Endothelial cell (in vitro differentiated cells): ENCODE measurements around the gene RAB3GAP2. TPM values are rescaled to one million over a fixed set of nuclear protein-coding genes. Genes with fewer than 3 reads are reported as not detected.
A peak's percentile ranks its signal among the peaks of the same experiment; 100 is the strongest.

Source experiments
- DNase-seq: peaks from one replicate; pipeline ENCODE4 v3.0.0; 2021; ENCODE audit warnings: low spot score
- H3K27ac Mint-ChIP-seq: one replicate; pipeline ENCODE4 v1.8.0; 2021; ENCODE audit warnings: mixed read lengths, inconsistent platforms; ENCODE audit not compliant: unreplicated experiment
- H3K27me3 Mint-ChIP-seq: one replicate; pipeline ENCODE4 v1.8.0; 2021; ENCODE audit warnings: mild to moderate bottlenecking, moderate library complexity, mixed read lengths, inconsistent platforms; ENCODE audit not compliant: unreplicated experiment
- H3K36me3 Mint-ChIP-seq: one replicate; pipeline ENCODE4 v1.8.0; 2021; ENCODE audit warnings: mild to moderate bottlenecking, low read depth, mixed read lengths, inconsistent platforms; ENCODE audit not compliant: unreplicated experiment
- H3K4me1 Mint-ChIP-seq: one replicate; pipeline ENCODE4 v1.8.0; 2021; ENCODE audit warnings: mild to moderate bottlenecking, mixed read lengths, inconsistent platforms; ENCODE audit not compliant: unreplicated experiment
- H3K4me3 Mint-ChIP-seq: one replicate; pipeline ENCODE4 v1.8.0; 2021; ENCODE audit warnings: mild to moderate bottlenecking, mixed read lengths, inconsistent platforms; ENCODE audit not compliant: unreplicated experiment
- H3K9me3 Mint-ChIP-seq: one replicate; pipeline ENCODE4 v1.8.0; 2021; ENCODE audit warnings: mixed read lengths, inconsistent platforms; ENCODE audit not compliant: unreplicated experiment
- total RNA-seq: library from RNA; stranded (reverse); fragmentation: NEBNext Ultra II Directional; extraction: Animal tissue kit (Norgen Biotek cat#: 25700); gene quantifications from one replicate; pipeline ENCODE4 v1.2.1, GENCODE V29; 2021; ENCODE audit not compliant: unreplicated experiment
- TF ChIP-seq, protein P1 (sequence below): fragments of 200-600 bp; sonication (generic); IDR thresholded peaks from one replicate; pipeline ENCODE4 v1.5.0; 2021; ENCODE audit warnings: antibody characterized with exemption; ENCODE audit not compliant: unreplicated experiment

Gene RAB3GAP2
- total RNA-seq, 1 donor from 2014 or later, result 34.5 TPM

DNA sequence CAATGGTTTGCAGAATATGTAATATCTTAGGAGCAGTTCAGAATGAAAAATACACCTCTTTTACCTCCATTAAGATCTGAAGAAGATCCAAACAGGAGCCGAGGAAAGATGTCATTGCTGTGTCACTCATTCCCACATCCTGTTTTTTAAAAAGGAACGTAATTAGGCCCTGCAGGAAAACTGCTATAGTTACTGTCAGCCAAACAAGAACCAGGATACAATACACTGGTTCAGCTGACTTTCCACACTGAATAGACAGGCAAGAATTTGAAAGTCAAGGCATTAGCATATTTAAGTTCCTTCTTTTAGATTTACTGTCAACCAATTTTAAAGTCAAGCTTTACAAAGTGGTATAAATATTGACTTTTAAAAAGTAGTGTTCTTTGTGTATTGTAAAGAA, 114.5 kb downstream of the RAB3GAP2 start:
- Mint-ChIP-seq H3K36me3 (peaks cover 31% of the 10 kb centered on the region), H3K27me3 (no peaks in the 10 kb centered on the region), H3K9me3 (no peaks in the 10 kb centered on the region), H3K27ac (peak overlapping the region; percentile 91), H3K4me3 (no peak overlapping the region), H3K4me1 (peaks cover 14% of the 10 kb centered on the region)
- TF ChIP-seq, protein P1, sequence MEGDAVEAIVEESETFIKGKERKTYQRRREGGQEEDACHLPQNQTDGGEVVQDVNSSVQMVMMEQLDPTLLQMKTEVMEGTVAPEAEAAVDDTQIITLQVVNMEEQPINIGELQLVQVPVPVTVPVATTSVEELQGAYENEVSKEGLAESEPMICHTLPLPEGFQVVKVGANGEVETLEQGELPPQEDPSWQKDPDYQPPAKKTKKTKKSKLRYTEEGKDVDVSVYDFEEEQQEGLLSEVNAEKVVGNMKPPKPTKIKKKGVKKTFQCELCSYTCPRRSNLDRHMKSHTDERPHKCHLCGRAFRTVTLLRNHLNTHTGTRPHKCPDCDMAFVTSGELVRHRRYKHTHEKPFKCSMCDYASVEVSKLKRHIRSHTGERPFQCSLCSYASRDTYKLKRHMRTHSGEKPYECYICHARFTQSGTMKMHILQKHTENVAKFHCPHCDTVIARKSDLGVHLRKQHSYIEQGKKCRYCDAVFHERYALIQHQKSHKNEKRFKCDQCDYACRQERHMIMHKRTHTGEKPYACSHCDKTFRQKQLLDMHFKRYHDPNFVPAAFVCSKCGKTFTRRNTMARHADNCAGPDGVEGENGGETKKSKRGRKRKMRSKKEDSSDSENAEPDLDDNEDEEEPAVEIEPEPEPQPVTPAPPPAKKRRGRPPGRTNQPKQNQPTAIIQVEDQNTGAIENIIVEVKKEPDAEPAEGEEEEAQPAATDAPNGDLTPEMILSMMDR, result no peak
- no peak for DNase-seq

GRCh38 chr1:220156620-220157146, 115.6 kb downstream of the RAB3GAP2 start:
- peaks cover 31% of the 10 kb centered on the region for H3K36me3 Mint-ChIP-seq
- TF ChIP-seq, protein P1, result no peak
- no peak for DNase-seq
- peak overlapping the region; percentile 57 for H3K27ac Mint-ChIP-seq
- H3K9me3 Mint-ChIP-seq, result no peaks in the 10 kb centered on the region
- H3K4me3 Mint-ChIP-seq, result no peak overlapping the region
- no peaks in the 10 kb centered on the region for H3K27me3 Mint-ChIP-seq
- H3K4me1 Mint-ChIP-seq, result peaks cover 14% of the 10 kb centered on the region

DNA sequence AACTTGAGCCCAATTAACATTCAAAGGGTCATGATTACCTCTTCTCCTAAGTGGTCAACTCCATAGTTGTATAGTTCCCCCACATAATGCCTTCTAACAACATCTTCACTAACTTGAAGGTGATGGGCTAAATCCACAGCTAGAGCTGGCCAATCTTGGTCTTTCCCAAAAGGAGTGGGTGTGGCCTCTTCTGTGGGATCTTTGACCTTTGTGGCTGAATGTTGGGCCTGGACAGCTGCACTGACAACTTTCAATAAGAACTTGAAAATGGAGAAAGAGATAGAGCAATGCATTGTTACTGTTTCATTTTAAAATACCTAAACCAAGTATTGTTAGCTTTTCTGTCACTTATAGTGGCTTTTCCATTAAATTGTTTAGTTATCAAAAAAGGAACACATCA, 119.1 kb downstream of the RAB3GAP2 start:
- TF ChIP-seq, protein P1, result no peak
- Mint-ChIP-seq H3K4me3 (no peak overlapping the region), H3K4me1 (peaks cover 15% of the 10 kb centered on the region), H3K9me3 (no peaks in the 10 kb centered on the region), H3K36me3 (peaks cover 19% of the 10 kb centered on the region), H3K27me3 (no peaks in the 10 kb centered on the region), H3K27ac (no peak overlapping the region)
- no peak for DNase-seq

DNA sequence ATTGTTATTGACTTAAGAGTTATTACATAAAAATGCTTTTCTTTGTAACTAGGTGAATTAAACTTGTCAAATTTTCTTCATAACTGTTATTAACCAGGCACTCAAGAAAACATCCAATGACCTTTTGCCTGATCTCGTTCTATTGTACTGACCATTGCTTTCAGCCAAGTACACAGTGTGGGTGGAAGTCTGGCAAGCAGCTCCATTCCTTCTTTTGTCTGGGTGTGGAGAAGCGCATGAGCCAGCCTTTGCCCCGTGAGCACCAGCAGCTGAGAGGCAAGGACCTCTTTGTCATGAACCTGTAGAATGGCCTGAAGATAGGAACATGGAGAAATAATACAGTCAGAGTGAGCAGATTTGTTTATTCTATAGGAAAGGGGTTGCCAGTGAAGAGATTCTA, 120.8 kb downstream of the RAB3GAP2 start:
- H3K27ac Mint-ChIP-seq, result peak overlapping the region; percentile 50
- peaks cover 5% of the 10 kb centered on the region for H3K36me3 Mint-ChIP-seq
- H3K4me3 Mint-ChIP-seq, result peak overlapping the region; percentile 19
- peaks cover 10% of the 10 kb centered on the region for H3K4me1 Mint-ChIP-seq
- DNase-seq, result no peak
- H3K9me3 Mint-ChIP-seq, result no peaks in the 10 kb centered on the region
- TF ChIP-seq, protein P1, result no peak
- H3K27me3 Mint-ChIP-seq, result no peaks in the 10 kb centered on the region

- Mint-ChIP-seq H3K27me3 (peaks cover 2% of the 10 kb centered on the region), H3K36me3 (peaks cover 12% of the 10 kb centered on the region), H3K4me1 (peaks cover 6% of the 10 kb centered on the region), H3K27ac (peak overlapping the region; percentile 67), H3K9me3 (no peaks in the 10 kb centered on the region), H3K4me3 (no peak overlapping the region)
- TF ChIP-seq, protein P1, result no peak
- DNase-seq, result no peak
Measured at GRCh38 chr1:220149742-220150141, 122.5 kb downstream of the RAB3GAP2 start.
